NOMO-1 treated with dmso at 0.1 percent for 144 hours (cell line): ENCODE results near the gene PGBD5.
"Not testable (repeated sequence)": the region's sequence is repeated elsewhere in the genome, so short reads cannot be mapped to it uniquely, and the experiment has no call there.

ENCODE experiments used
- DNase-seq: peaks from one replicate; lab custom pipeline; 2025; ENCODE audit not compliant: unreplicated experiment; lab: John Stamatoyannopoulos, UW

Gene PGBD5

GRCh38 chr1:230425252-230426091 lies 660 bp downstream of the PGBD5 start:
- DNase-seq = no peak

DNA sequence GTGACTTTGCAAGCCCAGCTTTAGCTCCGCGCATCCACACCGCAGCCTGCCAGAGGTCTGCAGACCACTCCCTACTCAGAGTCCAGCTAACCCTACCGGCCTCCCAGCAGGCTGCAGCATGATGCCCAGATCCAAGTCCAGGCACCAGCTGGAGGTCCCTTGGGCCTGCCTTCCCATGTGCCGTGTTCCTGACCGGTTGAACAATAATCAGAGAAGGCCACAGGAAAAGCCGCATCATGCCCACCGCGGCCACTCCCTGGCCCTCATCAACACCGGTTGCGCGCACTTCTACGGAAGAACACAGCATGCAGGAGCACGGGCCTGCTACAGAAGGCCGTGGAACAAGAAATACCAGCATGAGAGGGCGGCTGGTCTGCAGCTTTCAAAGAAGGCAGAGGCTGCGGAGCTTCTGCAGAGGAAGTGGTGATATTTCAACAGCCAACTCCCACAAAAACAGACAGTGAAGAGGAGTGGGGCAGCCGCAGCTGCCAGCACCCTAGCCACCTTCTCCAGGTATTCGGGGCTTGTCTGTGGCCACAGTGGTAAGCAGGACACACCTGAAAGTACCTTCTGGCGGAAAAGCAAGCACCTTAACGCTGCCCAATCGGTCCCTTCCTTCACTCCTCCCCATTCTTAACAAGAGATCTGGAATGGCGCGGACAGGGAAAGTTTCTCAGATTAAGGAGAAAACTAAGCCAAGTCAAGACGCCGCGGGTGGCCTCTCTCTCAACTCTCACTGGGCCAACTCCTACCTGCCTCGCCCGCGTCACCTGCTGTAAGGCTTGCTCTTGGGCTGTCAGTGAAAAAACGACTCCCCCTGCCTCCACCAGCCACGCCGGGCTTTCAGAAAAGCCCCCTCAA lies 1.5 kb downstream of the PGBD5 start:
- DNase-seq = no peak

DNA sequence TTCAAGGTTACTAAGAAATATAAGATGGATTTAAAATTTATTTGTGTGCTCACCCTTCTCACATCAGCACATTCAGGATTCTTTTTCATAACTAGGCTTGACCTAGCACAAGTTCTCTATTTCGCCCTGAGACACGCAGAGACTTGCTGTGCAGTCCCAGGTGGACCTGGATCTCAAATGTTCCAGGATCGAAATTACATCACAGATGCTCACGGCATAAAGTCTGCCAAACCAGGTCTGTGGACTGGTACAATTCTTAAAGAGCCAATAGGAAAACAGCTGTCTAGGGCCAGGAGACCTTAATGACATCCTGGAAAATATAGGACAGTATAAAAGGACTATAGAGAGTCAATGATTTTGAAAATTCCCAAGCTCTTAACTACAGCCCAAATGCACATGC lies 2.2 kb downstream of the PGBD5 start:
- DNase-seq = no peak

- DNase-seq = no peak
Measured at GRCh38 chr1:230423261-230423660, 2.9 kb downstream of the PGBD5 start.

DNA sequence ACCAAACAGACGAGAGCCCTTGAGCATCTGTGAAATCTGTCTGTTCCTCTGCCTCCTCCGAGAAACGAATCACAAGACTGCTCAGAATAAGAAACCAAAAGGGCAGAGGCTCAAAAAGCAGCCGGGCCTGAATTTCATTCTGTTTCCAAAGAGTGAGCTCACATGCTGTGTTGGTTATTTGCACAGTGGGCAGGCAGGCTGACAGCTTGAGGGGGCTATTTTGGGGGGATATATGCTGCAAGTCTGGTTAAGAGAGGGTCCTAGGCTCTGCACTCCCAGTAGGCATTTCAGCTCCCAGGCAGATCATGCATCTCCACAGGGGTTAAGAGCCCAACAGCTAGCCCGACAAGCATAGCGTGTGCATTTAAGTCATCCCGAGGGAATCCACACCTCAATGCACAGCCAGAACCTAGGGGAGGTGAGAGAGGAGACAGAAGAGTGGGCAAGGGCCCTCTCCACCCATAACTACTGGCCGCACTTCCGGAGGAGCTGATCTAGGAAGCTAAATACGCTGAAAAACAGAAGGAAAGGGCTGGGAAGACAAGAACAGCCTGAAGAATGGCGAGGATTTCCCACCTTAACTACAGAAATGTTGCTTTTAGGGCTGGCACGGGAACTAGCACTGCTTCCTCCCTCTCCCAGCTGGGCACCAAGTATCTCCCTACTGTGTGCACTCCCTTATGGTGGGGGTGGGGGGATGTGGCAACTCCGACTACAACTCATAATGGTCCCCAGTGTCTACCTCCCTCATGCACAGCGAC lies 3.7 kb downstream of the PGBD5 start:
- DNase-seq = no peak

DNA sequence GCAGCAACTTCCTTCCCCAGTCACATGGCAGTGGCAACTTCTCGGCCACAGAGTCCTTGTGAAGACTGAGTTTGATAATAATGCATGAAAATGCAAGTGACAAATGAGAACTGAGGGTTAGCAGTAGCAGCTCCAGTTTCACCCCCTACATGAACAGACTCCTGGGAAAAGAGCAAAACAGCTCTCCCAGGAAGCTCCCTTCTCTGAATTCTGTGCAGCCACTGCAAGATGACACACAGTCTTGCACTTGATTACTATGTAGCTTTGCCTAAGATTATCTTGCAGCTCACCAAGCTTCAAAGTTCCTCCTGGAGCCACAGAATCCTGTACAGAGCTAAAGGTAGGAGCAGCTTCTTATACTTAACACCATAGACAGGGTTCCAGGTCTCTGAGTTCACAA lies 4.7 kb downstream of the PGBD5 start:
- no peak for DNase-seq

- not testable (repeated sequence) for DNase-seq
Measured at GRCh38 chr1:230420372-230420771, 5.8 kb downstream of the PGBD5 start.

- no peak for DNase-seq
Measured at GRCh38 chr1:230416430-230416829, 9.7 kb downstream of the PGBD5 start.

- DNase-seq = peak; percentile 43
Measured at GRCh38 chr1:230415405-230416132, 10.6 kb downstream of the PGBD5 start.

DNA sequence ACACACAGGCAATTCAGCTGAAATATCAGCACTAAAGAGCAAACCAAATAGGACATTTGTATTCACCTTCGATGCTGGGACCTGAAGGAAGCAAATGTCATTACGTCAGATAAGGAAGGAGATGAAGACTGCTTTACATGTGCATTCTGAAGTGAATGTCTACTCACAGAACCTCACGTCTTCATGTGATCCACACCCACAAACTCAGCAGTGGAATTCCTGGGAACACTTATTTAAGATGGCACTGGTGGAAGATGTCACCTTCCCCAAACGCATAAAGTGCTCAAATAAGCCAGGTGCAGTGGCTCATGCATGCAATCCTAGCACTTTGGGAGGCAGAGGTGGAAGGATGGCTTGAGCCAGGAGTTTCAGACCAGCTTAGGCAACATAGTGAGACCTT lies 11.4 kb downstream of the PGBD5 start:
- no peak for DNase-seq

GRCh38 chr1:230414102-230414501 lies 12.0 kb downstream of the PGBD5 start:
- no peak for DNase-seq

DNA sequence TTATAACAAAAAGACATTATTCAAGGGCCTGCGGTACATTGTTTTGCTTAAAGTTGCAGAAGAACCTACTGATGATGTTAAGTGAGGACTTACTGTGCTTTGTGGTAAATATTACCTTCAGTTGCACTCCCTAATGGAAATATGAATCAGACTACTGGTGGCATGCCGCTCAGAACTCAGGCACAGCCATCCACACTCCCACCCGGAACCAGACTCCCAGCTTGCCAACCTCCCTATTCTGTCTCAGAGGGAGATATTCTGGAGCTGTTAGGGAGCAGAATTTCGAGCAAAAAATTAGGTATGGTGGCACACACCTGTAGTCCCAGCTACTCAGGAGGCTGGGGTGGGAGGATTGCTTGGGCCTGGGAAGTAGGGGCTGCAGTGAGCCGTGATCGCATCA lies 13.1 kb downstream of the PGBD5 start:
- no peak for DNase-seq

DNA sequence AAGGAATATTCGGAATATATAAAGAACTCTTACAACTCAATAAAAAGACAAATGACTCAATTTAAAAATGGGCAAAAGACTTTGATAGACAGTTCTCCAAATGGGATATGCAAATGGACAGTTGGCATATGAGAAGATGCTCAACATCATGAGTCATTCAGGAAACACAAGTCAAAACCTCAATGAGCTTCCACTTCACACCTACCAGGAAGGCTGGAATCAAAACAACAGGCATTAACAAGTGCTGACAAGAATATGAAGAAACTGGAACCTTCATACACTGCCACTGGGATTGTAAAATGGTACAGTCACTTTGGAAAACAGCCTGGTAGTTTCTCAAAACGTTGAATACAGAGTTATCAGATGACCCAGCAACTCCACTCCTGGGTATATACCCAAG lies 17.2 kb downstream of the PGBD5 start:
- DNase-seq = no peak

DNA sequence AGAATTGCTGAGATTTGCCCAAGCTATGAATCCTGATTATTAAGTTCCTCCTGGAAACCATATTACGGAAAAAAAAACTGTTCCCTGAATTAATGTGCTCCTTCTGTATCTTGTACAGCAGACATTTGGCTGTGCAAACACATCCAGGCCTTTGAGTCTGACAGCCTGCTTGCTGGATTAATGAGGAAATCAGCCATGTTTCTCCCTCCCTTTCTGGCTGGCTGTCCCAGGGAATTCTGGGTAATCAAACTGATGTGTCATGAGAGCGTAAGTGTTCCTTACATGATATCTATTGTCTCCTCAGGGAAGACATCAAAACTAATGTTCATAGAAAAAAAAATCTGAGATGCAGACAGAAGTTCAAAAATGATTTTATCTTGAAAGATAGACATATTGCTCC lies 18.8 kb downstream of the PGBD5 start:
- DNase-seq = no peak

DNA sequence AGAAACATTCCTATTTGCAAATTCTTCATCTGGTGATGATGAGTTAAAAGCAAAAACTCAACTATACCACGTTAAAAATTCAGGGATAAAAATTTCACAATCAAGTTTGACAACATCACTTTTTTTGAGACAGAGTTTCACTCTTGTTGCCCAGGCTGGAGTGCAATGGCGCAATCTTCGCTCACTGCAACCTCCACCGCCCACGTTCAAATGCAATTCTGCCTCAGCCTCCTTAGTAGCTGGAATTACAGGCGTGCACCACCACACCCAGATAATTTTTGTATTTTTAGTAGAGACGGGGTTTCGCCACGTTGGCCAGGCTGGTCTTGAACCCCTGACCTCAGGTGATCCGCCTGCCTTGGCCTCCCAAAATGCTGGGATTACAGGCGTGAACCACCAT lies 19.4 kb downstream of the PGBD5 start:
- DNase-seq = not testable (repeated sequence)

- no peak for DNase-seq
Measured at GRCh38 chr1:230403442-230403841, 22.7 kb downstream of the PGBD5 start.

GRCh38 chr1:230401763-230402294 lies 24.3 kb downstream of the PGBD5 start:
- no peak for DNase-seq

GRCh38 chr1:230401101-230401500 lies 25.0 kb downstream of the PGBD5 start:
- DNase-seq = no peak

DNA sequence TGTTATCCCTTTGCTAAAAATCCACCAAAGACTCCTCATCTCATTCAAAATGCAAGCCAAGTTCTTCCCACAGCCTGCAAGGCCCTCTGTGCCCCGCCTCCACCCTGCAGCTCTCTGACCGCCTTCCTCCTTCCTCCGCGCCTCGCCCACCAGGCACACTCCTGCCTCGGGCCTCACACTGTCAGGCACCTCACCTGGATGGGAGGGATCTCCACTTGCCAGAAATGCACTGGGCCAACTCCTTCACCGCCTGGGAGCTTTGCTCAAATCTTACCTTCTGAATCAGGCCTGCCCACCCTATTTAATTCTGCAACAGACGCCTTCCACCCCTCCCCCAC lies 26.2 kb downstream of the PGBD5 start:
- DNase-seq = no peak

DNA sequence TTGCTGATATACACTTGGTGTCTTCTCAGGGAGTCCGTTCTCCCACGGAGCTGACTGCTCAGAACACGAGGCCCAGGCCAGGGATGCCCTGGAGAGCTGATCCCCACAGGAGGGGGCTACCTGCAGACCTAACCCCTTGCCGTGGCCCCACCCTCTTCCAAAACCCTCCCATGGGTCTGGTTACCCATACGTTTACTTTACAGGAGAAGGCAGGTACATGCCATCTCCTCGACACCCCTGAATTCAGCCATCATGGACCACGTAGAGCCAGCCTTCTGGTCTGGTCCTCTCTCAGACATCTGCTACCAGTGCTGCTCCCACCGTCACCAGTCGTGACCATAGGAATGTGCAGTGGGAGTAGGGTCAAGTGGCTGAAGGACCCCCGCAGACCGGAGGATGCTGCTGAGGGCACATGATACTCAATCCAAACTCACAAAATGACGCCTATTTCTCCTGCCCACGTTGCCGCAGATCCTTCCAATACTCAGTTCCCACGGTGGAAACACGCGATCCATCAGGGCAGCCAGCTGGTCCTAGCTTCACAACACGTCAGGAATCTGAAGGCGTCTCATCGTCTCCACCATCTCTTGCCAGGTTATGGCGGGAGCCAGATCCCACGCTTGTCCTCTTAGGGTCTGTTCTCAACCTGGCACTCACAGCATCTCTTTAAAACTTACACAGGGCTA lies 26.7 kb downstream of the PGBD5 start:
- no peak for DNase-seq
